ENCODE measurements around the gene ADAM33.

GRCh38 chr20:3705970-3706739 lies 24.3 kb upstream of the ADAM33 start:
- TF ChIP-seq CTCF (IDR thresholded peaks at IDR 0.05 in 4 of 5, conservative IDR thresholded peaks at IDR 0.05 in 1 of 5) (no peak), POLR2A (IDR thresholded peaks at IDR 0.05) (no peak)

All from gastrocnemius medialis (tissue), 4 donors.